Skeletal muscle cell (primary cell): ENCODE measurements around the gene WSCD1.

ENCODE experiments used
- DNase-seq: peaks from one replicate; pipeline ENCODE4 v3.0.0-alpha.2; 2010; ENCODE audit warnings: low read depth
- H3K4me3 ChIP-seq: 2 replicates; pipeline ENCODE4 v1.5.1; 2011; ENCODE audit warnings: low read depth, mild to moderate bottlenecking, control low read depth, low read length, moderate library complexity

Gene WSCD1

GRCh38 chr17:6080711-6081430 is 10.7 kb downstream of the WSCD1 start:
- no peak overlapping the region for H3K4me3 ChIP-seq
- no peak for DNase-seq

- no peak overlapping the region for H3K4me3 ChIP-seq
- no peak for DNase-seq
Observed at GRCh38 chr17:6082335-6082734, 12.2 kb downstream of the WSCD1 start.

- H3K4me3 ChIP-seq: no peak overlapping the region
- peak; percentile 39 for DNase-seq
Observed at GRCh38 chr17:6084311-6085161, 14.4 kb downstream of the WSCD1 start.

GRCh38 chr17:6085812-6086211 is 15.6 kb downstream of the WSCD1 start:
- no peak for DNase-seq
- no peak overlapping the region for H3K4me3 ChIP-seq

- DNase-seq: no peak
- H3K4me3 ChIP-seq: no peak overlapping the region
Observed at GRCh38 chr17:6086603-6087400, 16.6 kb downstream of the WSCD1 start.

- H3K4me3 ChIP-seq: no peak overlapping the region
- DNase-seq: no peak
Observed at GRCh38 chr17:6088141-6088540, 18.0 kb downstream of the WSCD1 start.

GRCh38 chr17:6090253-6090652 is 20.1 kb downstream of the WSCD1 start:
- no peak overlapping the region for H3K4me3 ChIP-seq

GRCh38 chr17:6092182-6092902 is 22.2 kb downstream of the WSCD1 start:
- no peak overlapping the region for H3K4me3 ChIP-seq
- DNase-seq: no peak

More at GRCh38 chr17:6090253-6090652, 20.1 kb downstream of the WSCD1 start:
- no peak for DNase-seq

GRCh38 chr17:6092903-6093468 is 22.8 kb downstream of the WSCD1 start:
- DNase-seq: no peak
- H3K4me3 ChIP-seq: no peak overlapping the region

- H3K4me3 ChIP-seq: no peak overlapping the region
- DNase-seq: no peak
Observed at GRCh38 chr17:6094453-6094852, 24.3 kb downstream of the WSCD1 start.

GRCh38 chr17:6094926-6095325 is 24.7 kb downstream of the WSCD1 start:
- no peak overlapping the region for H3K4me3 ChIP-seq
- no peak for DNase-seq

- DNase-seq: no peak
- H3K4me3 ChIP-seq: no peak overlapping the region
Observed at GRCh38 chr17:6095501-6095900, 25.3 kb downstream of the WSCD1 start.

- no peak for DNase-seq
- no peak overlapping the region for H3K4me3 ChIP-seq
Observed at GRCh38 chr17:6096201-6097004, 26.2 kb downstream of the WSCD1 start.

GRCh38 chr17:6097005-6097279 is 26.8 kb downstream of the WSCD1 start:
- no peak overlapping the region for H3K4me3 ChIP-seq
- DNase-seq: no peak

- H3K4me3 ChIP-seq: no peak overlapping the region
- no peak for DNase-seq
Observed at GRCh38 chr17:6098050-6098822, 28.1 kb downstream of the WSCD1 start.

GRCh38 chr17:6098823-6099180 is 28.6 kb downstream of the WSCD1 start:
- H3K4me3 ChIP-seq: no peak overlapping the region
- no peak for DNase-seq

- no peak overlapping the region for H3K4me3 ChIP-seq
- no peak for DNase-seq
Observed at GRCh38 chr17:6099492-6099891, 29.3 kb downstream of the WSCD1 start.

- no peak for DNase-seq
- H3K4me3 ChIP-seq: no peak overlapping the region
Observed at GRCh38 chr17:6100146-6100545, 30.0 kb downstream of the WSCD1 start.
